ENCODE data around the gene ASTN2.
"Not testable (repeated sequence)": the region's sequence is repeated elsewhere in the genome, so short reads cannot be mapped to it uniquely, and the experiment has no call there.

Gene ASTN2

DNA sequence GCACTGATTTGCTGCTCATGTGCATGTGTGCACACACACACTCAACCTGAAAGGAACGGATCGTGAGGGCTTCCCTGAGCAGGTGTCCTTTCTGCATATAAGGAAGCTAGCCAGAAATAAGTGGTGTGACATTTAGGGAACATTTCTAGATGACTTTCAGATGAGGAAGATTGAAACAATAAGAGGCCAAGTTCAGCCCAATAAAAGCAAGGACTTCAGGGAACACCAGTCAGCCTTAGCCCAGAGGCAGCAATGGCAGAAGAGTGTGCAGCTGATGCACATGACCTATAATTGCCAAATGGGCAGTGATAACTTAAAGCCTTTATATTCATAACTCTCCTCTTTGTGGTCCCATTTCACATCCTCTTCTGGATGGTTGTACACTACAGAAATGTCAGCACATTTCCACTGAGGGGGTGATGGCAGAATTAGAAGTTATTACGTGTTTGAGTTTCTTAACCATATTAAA is 472.2 kb downstream of the ASTN2 start:
- no peak for DNase-seq

DNA sequence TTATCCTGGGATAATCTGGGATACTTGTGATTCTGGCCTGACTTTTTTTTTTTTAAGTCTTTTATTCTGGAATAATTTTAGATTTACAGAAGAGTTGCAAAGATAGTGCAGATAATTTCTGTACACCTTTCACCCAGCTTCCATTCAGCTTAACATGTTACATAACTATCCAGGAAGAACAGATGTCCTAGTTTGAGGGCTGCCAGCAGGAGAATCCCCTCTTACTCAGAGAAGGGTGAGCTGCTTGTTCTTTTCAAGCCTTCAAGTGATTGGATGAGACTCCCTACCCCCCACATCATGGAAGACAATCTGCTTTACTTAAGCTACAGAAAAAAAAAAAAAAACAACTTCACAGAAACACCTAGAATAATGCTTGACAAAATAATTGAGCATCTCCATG is 473.6 kb downstream of the ASTN2 start:
- DNase-seq, result no peak

DNA sequence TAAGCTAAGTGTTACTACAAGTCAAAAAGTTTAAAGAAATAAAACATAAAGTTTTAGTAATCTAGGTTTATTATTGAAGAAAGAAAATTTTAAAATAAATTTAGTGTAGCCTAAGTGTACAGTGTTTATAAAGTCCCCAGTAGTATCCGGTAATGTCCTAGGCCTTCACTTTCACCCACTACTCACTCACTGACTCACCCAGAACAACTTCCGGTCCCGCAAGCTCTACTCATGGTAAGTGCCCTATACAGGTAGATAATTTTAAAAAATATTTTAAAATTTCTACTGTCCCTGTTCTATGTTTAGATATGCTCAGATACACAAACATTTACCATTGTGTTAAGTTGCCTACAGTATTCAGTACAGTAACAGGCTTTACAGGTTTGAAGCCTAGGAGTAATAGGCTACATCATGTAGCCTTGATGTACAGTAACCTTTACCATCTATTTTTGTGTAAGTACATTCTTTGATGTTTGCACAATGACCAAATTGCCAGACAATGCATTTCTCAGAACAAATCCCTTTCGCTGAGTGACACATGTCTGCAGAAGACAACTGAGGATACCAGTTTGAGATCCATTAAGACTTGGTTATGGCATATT is 474.1 kb downstream of the ASTN2 start:
- DNase-seq, result no peak

DNA sequence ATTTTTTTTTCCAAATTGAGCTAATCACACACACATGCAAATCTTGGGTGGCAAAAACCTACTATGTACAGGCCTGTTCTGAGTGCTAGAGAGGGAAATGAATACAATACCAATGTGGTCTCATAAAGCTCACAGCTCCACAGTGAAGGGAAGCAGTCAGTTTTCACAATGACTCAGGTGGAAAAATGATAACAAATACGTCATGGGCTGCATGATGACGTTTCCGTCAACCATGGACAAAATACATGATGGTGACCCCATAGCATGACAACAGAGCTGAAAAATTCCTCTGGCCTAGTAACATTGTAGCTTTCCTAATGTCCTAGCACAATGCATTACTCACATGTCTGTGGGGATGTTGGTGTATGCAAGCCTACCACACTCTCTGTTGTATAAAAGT is 475.2 kb downstream of the ASTN2 start:
- DNase-seq, result no peak

DNA sequence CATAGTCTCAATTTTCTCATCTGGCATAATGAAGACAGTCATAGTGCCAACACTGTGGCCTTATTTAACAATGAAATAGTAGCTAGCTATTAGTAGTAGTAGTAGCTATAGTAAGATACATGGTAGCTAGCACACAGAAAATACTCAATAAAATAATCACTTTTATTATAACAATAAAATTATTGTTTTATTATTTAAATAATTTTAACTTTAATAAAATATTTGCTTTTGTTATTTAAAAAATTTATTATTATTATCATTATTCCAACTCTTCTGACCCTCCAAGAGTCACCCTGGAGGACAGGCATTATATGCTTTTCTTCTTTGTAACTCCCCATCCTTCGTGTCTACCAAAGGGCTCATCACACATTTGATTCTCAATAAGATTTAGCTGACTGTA is 475.7 kb downstream of the ASTN2 start:
- DNase-seq, result no peak

DNA sequence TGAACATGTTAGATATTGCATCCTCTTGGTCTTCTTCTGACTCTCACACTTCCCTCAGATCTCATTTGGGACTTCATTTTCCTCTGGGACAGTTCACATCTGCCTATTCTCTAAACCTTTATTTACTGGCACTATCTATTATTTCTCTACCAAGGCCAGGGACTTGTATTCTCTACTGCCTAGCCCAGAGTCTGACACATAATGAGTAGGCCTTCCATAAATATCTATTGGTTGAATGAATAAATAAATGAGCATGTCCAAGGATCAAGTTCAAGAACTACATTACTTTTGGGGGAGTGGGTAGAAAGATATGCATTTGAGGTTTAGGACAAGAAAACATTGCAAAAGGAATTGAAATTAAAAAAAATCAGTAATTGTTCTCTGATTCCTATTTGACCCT is 477.5 kb downstream of the ASTN2 start:
- DNase-seq, result no peak

DNA sequence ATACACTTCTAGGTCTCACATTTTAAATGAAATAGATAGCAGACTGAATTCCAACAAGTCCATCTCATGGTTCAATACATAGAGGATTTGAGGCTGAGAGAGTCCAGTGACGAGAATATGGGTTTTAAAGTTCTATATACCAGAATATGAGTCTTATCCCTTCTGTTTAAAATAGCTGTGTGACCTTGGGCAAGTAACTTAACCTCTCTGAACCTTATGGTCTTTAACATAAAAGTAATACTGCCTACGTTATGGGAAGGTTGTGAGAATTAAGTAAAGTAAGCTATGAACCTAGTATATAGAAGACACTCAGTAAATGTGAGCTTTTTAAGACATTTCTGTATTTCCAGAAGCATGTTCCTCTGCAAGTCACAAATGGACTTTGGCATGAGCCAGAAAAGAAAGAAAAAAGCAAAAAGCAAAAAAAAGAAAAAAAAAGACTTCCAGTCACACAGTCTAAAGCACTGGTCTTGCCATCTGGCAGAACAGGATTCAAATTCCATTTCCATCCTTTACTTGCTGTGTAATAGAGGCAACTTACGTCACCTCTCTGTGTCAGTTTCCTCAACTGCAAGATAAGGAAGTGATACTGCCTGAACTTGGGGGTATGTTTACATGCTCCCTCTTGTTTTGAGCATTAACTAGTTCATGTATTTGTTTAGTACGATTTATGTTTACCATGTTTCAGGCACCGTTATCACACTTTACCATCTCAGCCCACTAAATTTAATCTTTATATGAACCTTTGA is 479.5 kb downstream of the ASTN2 start:
- DNase-seq, result no peak

DNA sequence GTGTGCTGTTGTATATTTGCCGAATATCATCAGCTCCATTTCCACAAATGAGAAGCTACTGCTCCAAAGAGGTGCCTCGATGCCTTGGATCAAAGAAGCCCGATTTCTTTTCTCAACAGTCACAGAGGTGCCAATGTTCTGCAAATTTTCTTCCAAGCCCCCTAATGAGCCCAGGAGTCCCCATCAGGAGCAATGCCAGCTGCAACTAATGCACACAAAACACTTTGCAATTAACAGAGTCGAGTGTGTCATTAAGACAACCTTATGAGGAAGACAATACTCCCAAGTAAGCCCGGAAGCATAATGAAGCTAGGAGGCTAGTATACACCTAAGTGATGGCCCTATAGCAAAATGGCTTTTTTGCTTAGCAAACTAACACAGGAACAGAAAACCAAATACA is 480.7 kb downstream of the ASTN2 start:
- DNase-seq, result no peak

DNA sequence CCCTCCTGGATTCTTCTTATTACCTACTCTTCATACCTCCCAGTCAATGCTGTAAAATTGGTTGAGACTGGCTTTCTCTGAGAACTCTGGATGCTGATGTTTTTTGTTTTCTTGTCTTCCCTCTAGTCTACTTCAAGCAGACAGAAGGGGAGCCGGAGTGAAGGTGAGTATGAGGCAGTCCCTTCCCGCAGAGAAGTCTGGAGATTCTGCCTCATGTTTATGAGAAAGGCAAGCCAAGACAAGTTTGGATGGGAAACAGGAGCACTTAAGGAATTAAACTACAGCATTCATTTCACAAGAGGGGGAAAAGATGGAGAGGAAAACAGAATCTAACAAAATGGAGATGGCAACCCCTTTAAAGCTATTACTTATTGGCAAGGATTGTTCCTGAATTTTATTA is 481.6 kb downstream of the ASTN2 start:
- DNase-seq, result no peak

DNA sequence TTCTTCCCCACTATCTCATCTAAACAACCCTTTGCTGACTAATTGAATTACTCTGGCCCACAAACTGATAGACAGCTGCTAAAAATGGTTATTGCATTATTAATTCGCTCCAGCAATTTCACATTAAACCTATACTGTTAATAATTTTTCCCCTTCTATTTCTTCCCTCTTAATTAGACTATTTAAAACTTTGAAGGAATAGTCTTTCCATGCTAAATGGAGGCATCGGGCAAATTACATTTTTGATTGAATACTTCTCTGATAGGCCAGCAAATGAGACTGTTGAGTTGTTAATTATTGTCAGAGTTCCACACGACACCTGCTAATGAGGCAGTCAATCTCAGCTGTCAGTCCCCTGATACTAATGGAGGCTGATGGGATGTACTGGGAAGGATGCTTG is 485.2 kb downstream of the ASTN2 start:
- DNase-seq, result no peak

DNA sequence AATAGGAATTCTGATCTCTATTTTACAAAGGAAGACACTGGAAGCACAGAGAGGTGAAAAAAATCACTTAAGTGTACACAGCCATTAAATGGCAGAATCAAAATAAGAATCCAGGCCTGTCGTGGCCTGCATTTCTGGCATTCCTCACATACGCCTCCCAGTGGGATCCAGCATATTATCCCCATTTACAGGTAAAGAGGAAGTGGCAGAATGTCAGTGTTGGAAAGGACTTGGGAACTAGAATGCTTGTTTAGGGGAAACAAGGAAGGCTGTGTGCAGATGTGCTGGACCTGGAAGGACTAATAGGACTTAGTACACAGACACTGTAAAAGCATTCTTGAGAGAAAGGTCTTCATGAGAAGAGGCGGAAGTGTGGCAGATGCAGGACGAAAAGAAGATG is 486.0 kb downstream of the ASTN2 start:
- DNase-seq, result no peak

DNA sequence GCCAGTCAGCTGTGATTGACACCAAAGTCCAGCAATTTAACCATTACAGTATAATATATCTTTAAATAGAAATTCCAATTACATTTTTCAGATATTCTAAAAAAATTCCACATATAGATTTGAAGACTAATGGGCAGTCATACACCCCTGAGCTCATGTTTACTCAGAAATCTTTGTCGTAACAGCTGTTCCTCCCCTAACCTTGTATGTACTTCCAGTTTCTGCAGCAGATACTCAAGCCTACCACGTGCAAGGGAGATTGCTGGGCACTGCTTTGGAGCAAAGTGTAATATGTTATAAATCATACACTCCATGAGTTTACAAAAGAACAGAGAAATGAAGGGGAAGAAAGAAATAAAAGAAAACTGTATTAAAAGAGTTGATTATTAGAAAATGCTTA is 486.6 kb downstream of the ASTN2 start:
- DNase-seq, result no peak

DNA sequence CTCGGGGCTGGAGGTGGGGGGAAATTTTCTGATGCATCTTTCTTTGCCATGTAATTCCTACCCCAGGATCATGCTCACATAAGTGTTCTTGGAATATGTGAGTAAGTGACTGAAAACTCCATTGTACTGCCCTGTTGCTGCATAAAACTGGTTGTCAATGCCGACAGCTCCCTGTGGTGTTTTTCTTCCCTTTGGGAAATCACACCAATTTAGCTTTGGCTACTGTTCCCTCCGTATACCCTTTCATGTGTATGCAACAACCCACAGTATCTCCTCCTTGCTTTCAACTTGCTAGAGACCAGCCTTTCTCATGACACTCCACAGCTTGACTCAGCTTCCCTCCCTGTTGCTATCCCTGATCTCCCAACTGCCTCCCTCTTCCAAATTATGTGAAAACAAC is 487.1 kb downstream of the ASTN2 start:
- no peak for DNase-seq

DNA sequence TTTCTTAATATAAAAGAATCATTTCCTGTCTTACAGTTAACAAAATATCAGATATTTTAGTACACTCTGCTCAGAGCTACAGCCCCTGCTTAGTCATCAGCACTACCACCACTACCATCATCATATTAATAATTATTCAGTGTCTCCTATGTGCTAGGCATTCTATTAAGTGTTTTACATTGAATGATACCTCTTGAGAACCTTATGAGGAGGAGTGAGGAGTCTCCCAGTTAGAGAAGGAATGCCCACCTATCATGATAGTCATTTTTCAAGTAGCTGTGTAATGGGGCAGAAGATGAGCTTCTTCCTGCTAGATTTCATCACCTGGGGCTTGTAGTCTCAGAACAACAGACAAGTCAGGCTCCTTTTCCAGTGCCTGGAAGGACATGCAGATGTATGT is 489.7 kb downstream of the ASTN2 start:
- no peak for DNase-seq

DNA sequence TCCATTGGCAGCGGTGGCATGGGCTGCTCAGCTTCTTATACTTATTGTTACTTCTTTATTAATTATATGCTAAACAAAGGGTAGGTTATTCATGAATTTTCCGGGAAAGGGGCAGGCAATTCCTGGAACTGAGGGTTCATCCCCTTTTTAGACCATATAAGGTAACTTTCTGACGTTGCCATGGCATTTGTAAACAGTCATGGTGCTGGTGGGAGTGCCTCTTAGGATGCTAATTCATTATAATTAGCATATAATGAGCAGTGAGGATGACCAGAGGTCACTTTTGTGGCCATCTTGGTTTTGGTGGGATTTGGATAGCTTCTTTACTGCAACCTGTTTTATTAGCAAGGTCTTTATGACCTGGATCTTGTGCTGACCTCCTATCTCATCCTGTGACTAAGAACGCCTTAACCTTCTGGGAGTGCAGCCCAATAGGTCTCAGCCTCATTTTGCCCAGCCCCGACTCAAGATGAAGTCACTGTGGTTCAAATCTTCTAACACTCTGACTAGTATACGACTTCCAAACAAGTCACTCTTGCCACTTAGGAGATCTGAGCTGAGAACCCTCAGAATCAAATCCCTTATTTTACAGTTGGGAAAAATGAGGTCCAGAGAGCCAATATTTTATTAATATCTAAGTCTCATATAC is 490.3 kb downstream of the ASTN2 start:
- DNase-seq, result no peak

DNA sequence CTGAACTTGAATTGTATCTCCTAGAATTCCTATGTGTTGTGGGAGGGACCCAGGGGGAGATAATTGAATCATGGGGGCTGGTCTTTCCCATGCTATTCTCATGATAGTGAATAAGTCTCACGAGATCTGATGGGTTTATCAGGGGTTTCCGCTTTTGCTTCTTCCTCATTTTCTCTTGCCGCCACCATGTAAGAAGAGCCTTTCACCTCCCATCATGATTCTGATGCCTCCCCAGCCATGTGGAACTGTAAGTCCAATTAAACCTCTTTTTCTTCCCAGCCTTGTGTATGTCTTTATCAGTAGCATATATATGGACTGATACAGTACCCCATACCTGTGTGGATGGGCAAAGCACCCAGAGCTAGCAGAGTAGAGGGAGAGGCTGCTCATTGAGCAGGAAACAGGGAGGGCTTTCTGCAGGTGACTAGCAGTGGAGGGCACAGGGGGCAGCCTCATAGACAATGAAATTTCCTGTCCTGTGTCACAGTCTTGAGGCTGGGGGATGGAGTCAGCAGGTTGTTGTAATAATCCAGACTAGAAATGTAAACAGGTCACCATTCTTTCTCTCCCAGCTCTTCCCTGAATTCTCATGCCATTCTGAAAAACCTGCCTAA is 496.9 kb downstream of the ASTN2 start:
- DNase-seq, result not testable (repeated sequence)

DNA sequence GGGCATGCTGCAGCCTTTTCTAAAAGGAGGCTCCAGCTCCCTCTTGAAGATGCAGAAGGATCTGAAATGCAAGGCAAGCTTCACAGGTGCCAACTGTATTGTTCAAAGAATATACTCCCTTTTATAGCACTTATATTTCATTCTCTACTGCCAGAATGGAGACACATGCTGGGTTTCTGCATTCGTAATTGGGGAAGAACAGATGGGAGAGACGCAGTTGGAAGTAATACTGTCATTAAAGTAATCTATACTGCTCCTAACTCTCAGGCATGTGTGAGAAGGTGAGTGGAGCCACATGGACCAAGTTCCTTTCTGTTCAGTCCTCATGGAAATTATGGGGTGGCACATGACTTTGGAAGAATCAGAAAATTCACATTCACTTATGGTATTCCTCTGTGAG is 501.3 kb downstream of the ASTN2 start:
- DNase-seq, result no peak

DNA sequence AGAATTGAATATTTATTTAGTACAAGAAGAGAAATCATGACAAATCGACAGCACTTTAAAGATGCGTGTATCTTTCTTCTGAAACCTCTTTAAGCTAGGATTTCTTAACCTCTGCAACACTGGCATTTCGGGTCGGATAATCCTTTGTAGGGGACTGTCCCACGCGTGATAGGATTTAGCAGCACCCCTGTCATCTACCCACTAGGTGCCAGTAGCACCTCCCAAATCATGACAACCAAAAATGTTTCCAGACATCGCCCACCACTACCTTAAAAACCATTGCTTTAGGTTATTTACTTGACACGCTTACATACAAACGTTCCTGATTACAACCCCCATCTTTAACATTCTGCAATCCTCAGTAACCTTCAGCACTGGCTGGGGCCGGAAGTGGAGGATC is 504.7 kb downstream of the ASTN2 start:
- no peak for DNase-seq

DNA sequence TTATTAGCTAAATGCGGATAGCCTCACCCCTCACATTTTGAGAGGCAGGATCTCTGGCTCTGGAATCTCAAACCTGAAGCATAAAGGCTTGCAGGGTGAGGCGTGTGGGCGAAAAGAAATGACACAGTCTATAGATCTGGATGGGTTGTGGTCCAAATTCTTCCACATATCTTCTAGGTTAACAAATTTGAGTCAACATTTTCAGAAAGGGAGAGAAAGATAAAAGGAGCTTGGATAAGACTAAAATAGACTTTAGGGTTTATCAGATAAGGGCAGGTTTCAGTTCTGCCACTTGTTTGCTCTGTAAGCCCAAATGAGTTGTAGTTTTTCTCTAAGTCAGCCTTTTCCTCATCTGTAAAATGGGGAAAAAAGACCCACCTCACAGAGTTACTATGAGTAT is 506.9 kb downstream of the ASTN2 start:
- DNase-seq, result no peak

DNA sequence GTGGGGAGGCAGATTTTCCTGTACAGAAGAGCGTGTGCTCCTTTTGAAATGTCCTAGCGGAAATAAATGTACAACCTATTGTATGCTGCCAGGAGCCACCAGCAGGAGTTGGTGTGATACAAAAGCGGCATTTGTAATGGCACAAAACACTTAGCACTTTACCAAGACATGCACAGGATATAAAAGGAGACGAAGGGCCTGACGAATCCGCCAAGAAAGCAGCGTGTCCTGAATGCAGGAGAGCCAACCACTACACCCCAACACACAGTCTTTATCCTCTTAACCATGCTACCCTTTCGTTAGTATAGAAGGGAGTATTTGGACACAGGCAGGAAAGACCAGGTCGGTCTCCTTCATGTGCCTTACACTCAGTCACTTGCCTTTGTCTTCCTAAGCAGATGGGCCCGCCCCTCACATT is 509.7 kb downstream of the ASTN2 start:
- no peak for DNase-seq

DNA sequence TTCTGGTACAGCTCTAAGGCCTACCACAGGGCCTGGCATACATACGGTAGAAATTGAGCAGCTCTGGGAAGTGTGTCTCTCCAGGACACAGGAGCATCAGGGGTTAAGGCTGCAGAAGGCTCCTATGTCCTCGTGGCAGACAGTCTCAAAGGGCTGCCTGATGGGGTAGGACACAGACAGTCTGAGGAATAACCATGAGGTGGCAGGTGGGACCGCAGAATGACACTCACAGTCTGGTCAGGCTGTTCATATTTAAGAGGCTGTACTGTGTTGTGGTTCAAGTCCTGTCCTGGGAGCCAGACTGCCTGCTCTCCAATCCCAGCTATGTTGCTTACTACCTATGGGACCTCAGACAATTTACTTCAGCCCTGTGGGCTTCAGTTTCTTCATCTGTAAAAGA is 510.7 kb downstream of the ASTN2 start:
- DNase-seq, result no peak

DNA sequence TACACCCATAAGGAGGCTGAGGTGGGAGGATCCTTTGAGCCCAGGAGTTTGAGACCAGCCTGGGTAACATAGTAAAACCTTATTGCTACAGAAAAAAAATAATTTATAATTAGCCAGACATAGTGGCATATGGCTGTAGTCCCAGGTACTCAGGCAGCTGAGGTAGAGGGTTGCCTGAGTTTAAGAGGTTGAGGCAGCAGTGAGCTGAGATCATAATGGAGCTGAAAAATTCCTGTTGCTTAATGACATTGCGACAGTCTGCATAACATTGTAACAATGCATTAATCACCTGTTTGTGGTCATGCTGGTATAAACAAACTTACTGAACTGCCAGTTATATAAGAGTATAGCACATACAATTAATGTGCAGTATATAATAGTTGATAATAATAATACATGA is 513.6 kb downstream of the ASTN2 start:
- no peak for DNase-seq

DNA sequence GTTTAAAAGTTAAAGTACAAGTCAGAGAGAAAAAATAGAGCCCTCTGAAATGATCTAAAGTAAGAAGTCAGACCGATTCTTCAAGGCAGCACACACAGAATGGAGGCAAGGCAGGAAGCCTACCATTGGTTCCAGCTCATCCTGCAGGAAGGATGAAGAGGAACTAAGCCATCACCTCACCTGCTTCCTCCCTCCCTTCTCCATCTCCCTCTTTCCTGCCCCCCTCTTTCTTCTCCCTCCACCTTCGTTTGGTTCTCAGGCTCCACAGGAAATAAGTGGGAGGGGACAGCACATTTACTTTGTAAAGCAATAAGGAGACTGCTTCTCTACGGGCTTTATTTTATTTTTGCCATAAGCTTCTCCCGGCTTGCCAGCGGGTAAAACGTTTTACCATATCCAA is 514.3 kb downstream of the ASTN2 start:
- no peak for DNase-seq

DNA sequence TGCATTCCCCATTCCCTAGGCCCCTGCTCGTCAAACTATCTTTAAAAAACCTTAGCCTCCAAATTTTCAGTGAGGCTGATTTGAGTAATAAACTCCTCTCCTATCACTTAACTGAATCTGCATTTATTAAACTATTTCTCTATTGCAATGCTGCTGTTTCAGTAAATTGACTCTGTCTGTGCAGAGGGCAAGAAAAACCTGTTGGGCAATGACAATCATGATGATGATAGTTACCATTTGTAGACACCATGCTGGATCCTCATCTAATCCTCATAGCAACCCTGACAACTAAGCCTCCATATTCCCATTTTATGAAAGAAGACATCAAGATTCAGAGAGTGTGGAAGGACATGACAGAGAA is 514.9 kb downstream of the ASTN2 start:
- no peak for DNase-seq
